Measurements from ENCODE around the gene HNRNPA2B1.

HNRNPA2B1 gene

GRCh38 chr7:26188206-26188956 is 12.2 kb downstream of the HNRNPA2B1 start:
- Histone ChIP-seq H4K20me1 (ENCODE audit: insufficient read depth, low read length, poor library complexity, severe bottlenecking) (peaks cover 81% of the 10 kb centered on the region), H2AFZ (ENCODE audit: low read length) (no peak overlapping the region), H3K36me3 (ENCODE audit: insufficient read depth, low read length) (peaks cover 51% of the 10 kb centered on the region), H3K9me3 (ENCODE audit: insufficient read depth, low read depth, low read length) (no peaks in the 10 kb centered on the region), H3K79me2 (ENCODE audit: insufficient read depth, low read length) (peaks cover 48% of the 10 kb centered on the region), H3F3A (ENCODE audit: low read depth) (peaks cover 20% of the 10 kb centered on the region), H3K9me2 (replicated peaks; ENCODE audit: low read depth, low read length) (no peaks in the 10 kb centered on the region), H3K27me3 (ENCODE audit: insufficient read depth, low read length, poor library complexity, severe bottlenecking) (no peaks in the 10 kb centered on the region), H3K4me2 (ENCODE audit: low read depth, low read length, poor library complexity, severe bottlenecking) (no peak overlapping the region), H3K9ac (ENCODE audit: low read depth, low read length, poor library complexity, severe bottlenecking) (no peak overlapping the region), H3K4me1 (ENCODE audit: insufficient read depth, low read length, poor library complexity, severe bottlenecking) (peaks cover 23% of the 10 kb centered on the region), H3K4me3 (ENCODE audit: low read length, poor library complexity, severe bottlenecking) (no peak overlapping the region)
- TF ChIP-seq EZH2phosphoT487 (IDR thresholded peaks at IDR 0.05; ENCODE audit: borderline replicate concordance) = no peak
- TF ChIP-seq, protein P1, sequence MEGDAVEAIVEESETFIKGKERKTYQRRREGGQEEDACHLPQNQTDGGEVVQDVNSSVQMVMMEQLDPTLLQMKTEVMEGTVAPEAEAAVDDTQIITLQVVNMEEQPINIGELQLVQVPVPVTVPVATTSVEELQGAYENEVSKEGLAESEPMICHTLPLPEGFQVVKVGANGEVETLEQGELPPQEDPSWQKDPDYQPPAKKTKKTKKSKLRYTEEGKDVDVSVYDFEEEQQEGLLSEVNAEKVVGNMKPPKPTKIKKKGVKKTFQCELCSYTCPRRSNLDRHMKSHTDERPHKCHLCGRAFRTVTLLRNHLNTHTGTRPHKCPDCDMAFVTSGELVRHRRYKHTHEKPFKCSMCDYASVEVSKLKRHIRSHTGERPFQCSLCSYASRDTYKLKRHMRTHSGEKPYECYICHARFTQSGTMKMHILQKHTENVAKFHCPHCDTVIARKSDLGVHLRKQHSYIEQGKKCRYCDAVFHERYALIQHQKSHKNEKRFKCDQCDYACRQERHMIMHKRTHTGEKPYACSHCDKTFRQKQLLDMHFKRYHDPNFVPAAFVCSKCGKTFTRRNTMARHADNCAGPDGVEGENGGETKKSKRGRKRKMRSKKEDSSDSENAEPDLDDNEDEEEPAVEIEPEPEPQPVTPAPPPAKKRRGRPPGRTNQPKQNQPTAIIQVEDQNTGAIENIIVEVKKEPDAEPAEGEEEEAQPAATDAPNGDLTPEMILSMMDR (conservative IDR thresholded peaks at IDR 0.05; ENCODE audit: low read length) = no peak

DNA sequence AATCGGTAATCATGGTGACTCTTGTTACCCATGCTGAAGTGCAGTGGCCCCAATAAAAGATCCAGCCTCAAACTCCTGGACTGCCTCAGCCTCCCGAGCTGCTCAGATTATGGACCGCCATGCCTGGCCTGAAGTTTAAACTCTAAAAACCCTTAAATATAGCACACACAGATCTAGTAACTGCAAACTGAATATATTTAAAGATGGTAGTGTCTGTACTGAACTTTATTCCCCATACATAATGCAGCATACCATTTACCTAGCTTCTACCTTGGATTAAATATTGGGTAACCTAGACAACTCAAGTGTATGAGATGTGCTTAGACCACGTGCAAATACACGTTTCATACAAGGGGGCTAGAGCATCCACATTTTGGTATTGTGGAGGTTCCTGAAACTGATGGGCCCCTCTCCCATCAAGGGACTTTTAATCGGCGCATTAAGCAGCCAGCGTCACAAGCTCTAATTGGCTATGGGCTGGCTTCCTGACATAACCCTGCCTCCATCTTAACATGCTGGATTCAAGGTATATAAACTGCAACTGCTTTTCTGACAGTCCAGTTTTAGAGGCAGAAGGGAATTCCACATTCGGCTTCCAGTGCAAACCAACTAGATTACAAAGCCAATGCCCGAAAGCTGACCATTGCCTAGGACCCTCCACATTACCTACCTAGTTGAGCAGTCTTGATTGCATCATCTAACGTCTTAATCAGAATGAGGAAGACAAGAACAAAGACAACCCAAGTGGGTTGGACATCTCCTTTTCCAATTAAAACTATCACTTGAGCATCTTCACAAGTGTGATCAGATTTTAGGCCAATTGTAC is 13.0 kb downstream of the HNRNPA2B1 start:
- H4K20me1 ChIP-seq (ENCODE audit: insufficient read depth, low read length, poor library complexity, severe bottlenecking) = peaks cover 74% of the 10 kb centered on the region
- H2AFZ ChIP-seq (ENCODE audit: low read length) = no peak overlapping the region
- peaks cover 15% of the 10 kb centered on the region for H3K4me1 ChIP-seq (ENCODE audit: insufficient read depth, low read length, poor library complexity, severe bottlenecking)
- H3K9me3 ChIP-seq (ENCODE audit: insufficient read depth, low read depth, low read length) = no peaks in the 10 kb centered on the region
- H3K79me2 ChIP-seq (ENCODE audit: insufficient read depth, low read length) = peaks cover 40% of the 10 kb centered on the region
- H3K4me2 ChIP-seq (ENCODE audit: low read depth, low read length, poor library complexity, severe bottlenecking) = no peak overlapping the region
- peaks cover 20% of the 10 kb centered on the region for H3F3A ChIP-seq (ENCODE audit: low read depth)
- no peak for TF ChIP-seq EZH2phosphoT487 (IDR thresholded peaks at IDR 0.05; ENCODE audit: borderline replicate concordance)
- TF ChIP-seq, protein P1 (conservative IDR thresholded peaks at IDR 0.05; ENCODE audit: low read length) = no peak
- H3K9ac ChIP-seq (ENCODE audit: low read depth, low read length, poor library complexity, severe bottlenecking) = no peak overlapping the region
- H3K27me3 ChIP-seq (ENCODE audit: insufficient read depth, low read length, poor library complexity, severe bottlenecking) = no peaks in the 10 kb centered on the region
- peaks cover 43% of the 10 kb centered on the region for H3K36me3 ChIP-seq (ENCODE audit: insufficient read depth, low read length)
- no peak overlapping the region for H3K4me3 ChIP-seq (ENCODE audit: low read length, poor library complexity, severe bottlenecking)
- no peaks in the 10 kb centered on the region for H3K9me2 ChIP-seq (replicated peaks; ENCODE audit: low read depth, low read length)

DNA sequence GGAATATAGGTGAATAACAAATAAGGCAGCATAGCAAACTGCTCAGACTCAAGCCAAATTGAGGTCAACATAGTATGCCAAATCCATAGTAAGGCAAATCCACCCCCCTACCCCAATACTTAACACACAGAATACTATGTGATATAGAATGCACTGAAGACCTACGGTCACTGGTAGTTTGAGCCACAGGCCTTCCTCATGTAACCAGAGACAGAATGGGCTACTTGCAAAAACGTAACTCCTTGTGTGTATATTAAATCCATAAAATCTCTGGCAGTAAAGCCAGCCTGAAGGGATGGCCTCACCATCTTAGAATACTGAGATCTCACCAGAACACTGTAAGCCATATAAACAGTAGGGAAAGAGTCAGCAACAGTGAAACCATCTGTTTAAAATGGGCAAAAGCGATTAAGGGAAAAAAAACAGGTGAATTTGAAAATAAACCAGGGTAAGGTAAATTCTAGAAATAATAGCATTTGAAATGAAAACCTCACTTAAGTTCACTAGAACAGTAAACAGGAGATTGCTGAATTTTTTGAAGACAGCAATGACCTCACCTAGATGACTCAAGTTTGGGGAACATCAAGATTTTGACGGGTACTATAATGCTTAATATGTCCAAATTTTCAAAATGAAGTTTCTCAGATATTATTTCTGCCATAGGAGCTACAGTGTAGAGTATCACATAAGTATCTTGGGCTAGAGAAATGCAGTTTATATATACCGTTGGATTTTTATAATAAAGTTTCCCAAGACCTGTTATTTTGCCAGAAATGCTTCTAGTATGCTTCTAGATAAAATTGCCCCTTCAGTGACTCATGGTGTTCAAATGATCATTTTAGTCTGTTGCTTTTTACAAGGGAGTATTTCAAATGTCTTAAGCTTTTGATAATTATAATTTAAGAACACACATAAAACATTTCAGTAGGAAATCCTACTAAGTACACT is 13.9 kb downstream of the HNRNPA2B1 start:
- H3K79me2 ChIP-seq (ENCODE audit: insufficient read depth, low read length) = peaks cover 30% of the 10 kb centered on the region
- no peak overlapping the region for H2AFZ ChIP-seq (ENCODE audit: low read length)
- no peak overlapping the region for H3K4me2 ChIP-seq (ENCODE audit: low read depth, low read length, poor library complexity, severe bottlenecking)
- TF ChIP-seq, protein P1 (conservative IDR thresholded peaks at IDR 0.05; ENCODE audit: low read length) = no peak
- TF ChIP-seq EZH2phosphoT487 (IDR thresholded peaks at IDR 0.05; ENCODE audit: borderline replicate concordance) = no peak
- no peak overlapping the region for H3K4me3 ChIP-seq (ENCODE audit: low read length, poor library complexity, severe bottlenecking)
- no peaks in the 10 kb centered on the region for H3K9me2 ChIP-seq (replicated peaks; ENCODE audit: low read depth, low read length)
- no peaks in the 10 kb centered on the region for H3K9me3 ChIP-seq (ENCODE audit: insufficient read depth, low read depth, low read length)
- H3K4me1 ChIP-seq (ENCODE audit: insufficient read depth, low read length, poor library complexity, severe bottlenecking) = peaks cover 6% of the 10 kb centered on the region
- no peaks in the 10 kb centered on the region for H3K27me3 ChIP-seq (ENCODE audit: insufficient read depth, low read length, poor library complexity, severe bottlenecking)
- peaks cover 21% of the 10 kb centered on the region for H3F3A ChIP-seq (ENCODE audit: low read depth)
- no peak overlapping the region for H3K9ac ChIP-seq (ENCODE audit: low read depth, low read length, poor library complexity, severe bottlenecking)
- H3K36me3 ChIP-seq (ENCODE audit: insufficient read depth, low read length) = peaks cover 34% of the 10 kb centered on the region
- H4K20me1 ChIP-seq (ENCODE audit: insufficient read depth, low read length, poor library complexity, severe bottlenecking) = peaks cover 64% of the 10 kb centered on the region
